ENCODE measurements around the gene PDCD2. TPM values are rescaled to one million over a fixed set of nuclear protein-coding genes. Genes with fewer than 3 reads are reported as not detected.
A peak's percentile ranks its signal among the peaks of the same experiment; 100 is the strongest.

Gene PDCD2
- total and polyA plus RNA-seq, 9 of the 15 experiments (the other 6 are each of a cell fraction or from before 2014, with no cell fraction given): 67.3 to 430 (median 318) TPM

GRCh38 chr6:170584181-170584953 is at the start of gene PDCD2 (continued):
- TF ChIP-seq, protein P1, sequence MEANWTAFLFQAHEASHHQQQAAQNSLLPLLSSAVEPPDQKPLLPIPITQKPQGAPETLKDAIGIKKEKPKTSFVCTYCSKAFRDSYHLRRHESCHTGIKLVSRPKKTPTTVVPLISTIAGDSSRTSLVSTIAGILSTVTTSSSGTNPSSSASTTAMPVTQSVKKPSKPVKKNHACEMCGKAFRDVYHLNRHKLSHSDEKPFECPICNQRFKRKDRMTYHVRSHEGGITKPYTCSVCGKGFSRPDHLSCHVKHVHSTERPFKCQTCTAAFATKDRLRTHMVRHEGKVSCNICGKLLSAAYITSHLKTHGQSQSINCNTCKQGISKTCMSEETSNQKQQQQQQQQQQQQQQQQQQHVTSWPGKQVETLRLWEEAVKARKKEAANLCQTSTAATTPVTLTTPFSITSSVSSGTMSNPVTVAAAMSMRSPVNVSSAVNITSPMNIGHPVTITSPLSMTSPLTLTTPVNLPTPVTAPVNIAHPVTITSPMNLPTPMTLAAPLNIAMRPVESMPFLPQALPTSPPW (CRISPR knock-in tag; IDR thresholded peaks at IDR 0.05): peak; percentile 74
- TF ChIP-seq FOXA1 (IDR thresholded peaks at IDR 0.05; ENCODE audit: borderline replicate concordance): no peak
- peak; percentile 46; the same call in 1 of the 2 replicates for TF ChIP-seq EP300 (IDR thresholded peaks at IDR 0.05; ENCODE audit: low read length)
- no peak for TF ChIP-seq PTBP1 (IDR thresholded peaks at IDR 0.05; ENCODE audit: low read depth, low read length)
- TF ChIP-seq EHMT2 (IDR thresholded peaks at IDR 0.05): no peak
- peak; percentile 69 for TF ChIP-seq HNRNPLL (IDR thresholded peaks at IDR 0.05; ENCODE audit: low read depth, low read length, poor library complexity, severe bottlenecking)
- TF ChIP-seq FOXA3 (CRISPR knock-in tag; conservative IDR thresholded peaks at IDR 0.05 in 1 of 2, IDR thresholded peaks at IDR 0.05 in 1 of 2): no peak
- TF ChIP-seq, protein P2, sequence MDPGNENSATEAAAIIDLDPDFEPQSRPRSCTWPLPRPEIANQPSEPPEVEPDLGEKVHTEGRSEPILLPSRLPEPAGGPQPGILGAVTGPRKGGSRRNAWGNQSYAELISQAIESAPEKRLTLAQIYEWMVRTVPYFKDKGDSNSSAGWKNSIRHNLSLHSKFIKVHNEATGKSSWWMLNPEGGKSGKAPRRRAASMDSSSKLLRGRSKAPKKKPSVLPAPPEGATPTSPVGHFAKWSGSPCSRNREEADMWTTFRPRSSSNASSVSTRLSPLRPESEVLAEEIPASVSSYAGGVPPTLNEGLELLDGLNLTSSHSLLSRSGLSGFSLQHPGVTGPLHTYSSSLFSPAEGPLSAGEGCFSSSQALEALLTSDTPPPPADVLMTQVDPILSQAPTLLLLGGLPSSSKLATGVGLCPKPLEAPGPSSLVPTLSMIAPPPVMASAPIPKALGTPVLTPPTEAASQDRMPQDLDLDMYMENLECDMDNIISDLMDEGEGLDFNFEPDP (CRISPR knock-in tag; IDR thresholded peaks at IDR 0.05): no peak
- no peak for TF ChIP-seq PHF21A (IDR thresholded peaks at IDR 0.05; ENCODE audit: borderline replicate concordance, low read depth)
- TF ChIP-seq SIN3B (IDR thresholded peaks at IDR 0.05; ENCODE audit: low read depth): peak; percentile 92
- TF ChIP-seq RAD51 (IDR thresholded peaks at IDR 0.05; ENCODE audit: borderline replicate concordance, low read depth): no peak
- TF ChIP-seq POLR2AphosphoS2 (IDR thresholded peaks at IDR 0.05; ENCODE audit: low read length): no peak; the same call in 1 of the 2 replicates
- TF ChIP-seq NUFIP1 (IDR thresholded peaks at IDR 0.05; ENCODE audit: partially characterized antibody): no peak
- no peak for TF ChIP-seq ZNF311 (CRISPR knock-in tag; IDR thresholded peaks at IDR 0.05)
- TF ChIP-seq ZNF586 (CRISPR knock-in tag; conservative IDR thresholded peaks at IDR 0.05): no peak
- no peak for TF ChIP-seq ZKSCAN1 (IDR thresholded peaks at IDR 0.05; ENCODE audit: low read depth, low read length)
- TF ChIP-seq HDAC8 (tag; IDR thresholded peaks at IDR 0.05): peak; percentile 59; the same call in 1 of the 2 replicates
- TF ChIP-seq HNRNPH1 (optimal IDR thresholded peaks at IDR 0.05; ENCODE audit: low read depth, low read length): no peak
- TF ChIP-seq ZNF212 (CRISPR knock-in tag; IDR thresholded peaks at IDR 0.05): peak; percentile 60; the same call in 1 of the 2 replicates
- peak; percentile 20; the same call in 1 of the 2 replicates for TF ChIP-seq NFE2 (IDR thresholded peaks at IDR 0.05; ENCODE audit: low read depth)
- TF ChIP-seq THRB (CRISPR knock-in tag; conservative IDR thresholded peaks at IDR 0.05): no peak
- TF ChIP-seq SNIP1 (IDR thresholded peaks at IDR 0.05; ENCODE audit: low read depth): no peak
- peak; percentile 74 for TF ChIP-seq ZFP36 (IDR thresholded peaks at IDR 0.05; ENCODE audit: low read depth, low read length, partially characterized antibody)
- peak; percentile 55; the same call in 1 of the 2 replicates for TF ChIP-seq NR2C2 (CRISPR knock-in tag; IDR thresholded peaks at IDR 0.05)
- TF ChIP-seq NR2C2 (tag; IDR thresholded peaks at IDR 0.05): peak; percentile 57; the same call in 1 of the 2 replicates

All from K562 (cell line).